Activated CD4-positive, alpha-beta T cell treated with anti-CD3 and anti-CD28 coated beads, Interleukin-2, amount 50 U/mL, for 4 hours (primary cell): ENCODE results near the gene EFNA2.

Experiments
- DNase-seq, 2 experiments: peaks; one replicate each; pipeline ENCODE4 v3.0.0-alpha.2; 2020

The EFNA2 gene

GRCh38 chr19:1284979-1285736 lies 515 bp upstream of the EFNA2 start:
- no peak for DNase-seq

- no peak for DNase-seq
Measured at GRCh38 chr19:1286487-1287353, 1.0 kb downstream of the EFNA2 start.

GRCh38 chr19:1287354-1288225 lies 1.9 kb downstream of the EFNA2 start:
- DNase-seq, result no peak

- no peak for DNase-seq
Measured at GRCh38 chr19:1288226-1288612, 2.5 kb downstream of the EFNA2 start.

GRCh38 chr19:1288833-1289685 lies 3.4 kb downstream of the EFNA2 start:
- no peak for DNase-seq

- DNase-seq, result no peak
Measured at GRCh38 chr19:1289686-1290025, 4.0 kb downstream of the EFNA2 start.

- no peak for DNase-seq
Measured at GRCh38 chr19:1290196-1290702, 4.6 kb downstream of the EFNA2 start.

- DNase-seq, result no peak
Measured at GRCh38 chr19:1290703-1291651, 5.3 kb downstream of the EFNA2 start.

GRCh38 chr19:1291761-1292418 lies 6.2 kb downstream of the EFNA2 start:
- no peak for DNase-seq

- DNase-seq, result no peak
Measured at GRCh38 chr19:1292419-1293151, 6.9 kb downstream of the EFNA2 start.

GRCh38 chr19:1293782-1294604 lies 8.3 kb downstream of the EFNA2 start:
- DNase-seq, result no peak

GRCh38 chr19:1294688-1295087 lies 9.0 kb downstream of the EFNA2 start:
- DNase-seq, result no peak

- DNase-seq, result no peak
Measured at GRCh38 chr19:1295169-1296012, 9.7 kb downstream of the EFNA2 start.

- DNase-seq, result no peak
Measured at GRCh38 chr19:1296078-1296477, 10.4 kb downstream of the EFNA2 start.

GRCh38 chr19:1296575-1297271 lies 11.1 kb downstream of the EFNA2 start:
- DNase-seq, result no peak

GRCh38 chr19:1298235-1298634 lies 12.6 kb downstream of the EFNA2 start:
- no peak for DNase-seq

- DNase-seq, result no peak
Measured at GRCh38 chr19:1299801-1300200, 14.1 kb downstream of the EFNA2 start.
